Fibroblast of skin of back (primary cell): ENCODE measurements around the gene BDKRB2.
A peak's percentile ranks its signal among the peaks of the same experiment; 100 is the strongest.
"Not testable (repeated sequence)": the region's sequence is repeated elsewhere in the genome, so short reads cannot be mapped to it uniquely, and the experiment has no call there.

Experiments
- DNase-seq: peaks from one replicate; pipeline ENCODE4 v3.0.0-alpha.2; 2013

BDKRB2 gene

GRCh38 chr14:96225213-96225612, 20.6 kb downstream of the BDKRB2 start:
- DNase-seq = no peak

GRCh38 chr14:96225745-96226151, 21.1 kb downstream of the BDKRB2 start:
- DNase-seq = peak; percentile 70

- no peak for DNase-seq
Observed at GRCh38 chr14:96227428-96227827, 22.8 kb downstream of the BDKRB2 start.

GRCh38 chr14:96229315-96229714, 24.7 kb downstream of the BDKRB2 start:
- DNase-seq = no peak

GRCh38 chr14:96231056-96231455, 26.4 kb downstream of the BDKRB2 start:
- no peak for DNase-seq

- no peak for DNase-seq
Observed at GRCh38 chr14:96231526-96232130, 27.0 kb downstream of the BDKRB2 start.

GRCh38 chr14:96232506-96232905, 27.9 kb downstream of the BDKRB2 start:
- DNase-seq = no peak

GRCh38 chr14:96233661-96234060, 29.0 kb downstream of the BDKRB2 start:
- no peak for DNase-seq

- no peak for DNase-seq
Observed at GRCh38 chr14:96235426-96235825, 30.8 kb downstream of the BDKRB2 start.

GRCh38 chr14:96237641-96238040, 33.0 kb downstream of the BDKRB2 start:
- no peak for DNase-seq

- no peak for DNase-seq
Observed at GRCh38 chr14:96238676-96239265, 34.1 kb downstream of the BDKRB2 start.

GRCh38 chr14:96239711-96240141, 35.1 kb downstream of the BDKRB2 start:
- DNase-seq = no peak

- no peak for DNase-seq
Observed at GRCh38 chr14:96240641-96241040, 36.0 kb downstream of the BDKRB2 start.

- DNase-seq = no peak
Observed at GRCh38 chr14:96242126-96242525, 37.5 kb downstream of the BDKRB2 start.

- no peak for DNase-seq
Observed at GRCh38 chr14:96243785-96244184, 39.1 kb downstream of the BDKRB2 start.

- not testable (repeated sequence) for DNase-seq
Observed at GRCh38 chr14:96245074-96245473, 40.4 kb downstream of the BDKRB2 start.

GRCh38 chr14:96245710-96246538, 41.3 kb downstream of the BDKRB2 start:
- peak; percentile 85 for DNase-seq

GRCh38 chr14:96246539-96246847, 41.9 kb downstream of the BDKRB2 start:
- peak; percentile 96 for DNase-seq

GRCh38 chr14:96247031-96247430, 42.4 kb downstream of the BDKRB2 start:
- no peak for DNase-seq

- DNase-seq = peak; percentile 60
Observed at GRCh38 chr14:96249029-96249428, 44.4 kb downstream of the BDKRB2 start.

- DNase-seq = no peak
Observed at GRCh38 chr14:96250485-96250884, 45.8 kb downstream of the BDKRB2 start.

- DNase-seq = no peak
Observed at GRCh38 chr14:96251656-96252155, 47.1 kb downstream of the BDKRB2 start.

- DNase-seq = peak; percentile 75
Observed at GRCh38 chr14:96252323-96252998, 47.8 kb downstream of the BDKRB2 start.
